Measurements from ENCODE around the gene PIAS4. TPM values are rescaled to one million over a fixed set of nuclear protein-coding genes. Genes with fewer than 3 reads are reported as not detected.

PIAS4 gene
- total and polyA plus RNA-seq, 2 donors (not counting 3 experiments of a cell fraction or from before 2014, with no cell fraction given): 26.2 to 46.2 TPM

- Histone ChIP-seq H4K20me1 (replicated peaks; ENCODE audit: control insufficient read depth, extremely low read depth, insufficient read depth, low read length) (no peaks in the 10 kb centered on the region), H3K9me3 (replicated peaks; ENCODE audit: control insufficient read depth, insufficient read depth, low read length) (no peaks in the 10 kb centered on the region), H3K4me1 (ENCODE audit: control insufficient read depth, extremely low read depth, insufficient read depth, low read length) (peaks cover 11% of the 10 kb centered on the region), H3K27me3 (ENCODE audit: control insufficient read depth in 2 of 2, insufficient read depth in 2 of 2, low read length in 2 of 2) (no peaks in the 10 kb centered on the region), H3K36me3 (ENCODE audit: control insufficient read depth in 2 of 2, extremely low read depth in 1 of 2, insufficient read depth in 2 of 2, low read length in 2 of 2) (peaks cover 0 to 5% of the 10 kb centered on the region in 2 experiments), H3K79me2 (ENCODE audit: control insufficient read depth, insufficient read depth, low read length) (peaks cover 48% of the 10 kb centered on the region), H2AFZ (ENCODE audit: low read depth, low read length) (no peak overlapping the region), H3K27ac (ENCODE audit: insufficient read depth, low read depth, low read length) (no peak overlapping the region), H3K4me3 (replicated peaks in 1 of 3; ENCODE audit: insufficient read depth in 1 of 3, low read depth in 1 of 3, low read length in 3 of 3) (peak overlapping the region in 1 of 3 experiments; percentile 98), H3K9me1 (replicated peaks; ENCODE audit: control insufficient read depth, extremely low read depth, insufficient read depth, low read length) (no peaks in the 10 kb centered on the region), H3K4me2 (ENCODE audit: insufficient read depth, low read length) (no peak overlapping the region), H3K9ac (replicated peaks; ENCODE audit: extremely low read depth, insufficient read depth, low read length) (no peak overlapping the region)
- TF ChIP-seq EZH2 (IDR thresholded peaks at IDR 0.05; ENCODE audit: borderline replicate concordance, low read depth, low read length, severe bottlenecking) (no peak), MAX (IDR thresholded peaks at IDR 0.05; ENCODE audit: insufficient read depth, insufficient read length) (no peak), MYC (IDR thresholded peaks at IDR 0.05; ENCODE audit: low read depth, low read length) (no peak), FOS (IDR thresholded peaks at IDR 0.05; ENCODE audit: borderline replicate concordance, insufficient read depth, low read length) (no peak), POLR2A (IDR thresholded peaks at IDR 0.05; ENCODE audit: low read depth, low read length) (peak; percentile 11), POLR2AphosphoS5 (IDR thresholded peaks at IDR 0.05; ENCODE audit: insufficient read depth, low read depth, low read length) (peak; percentile 27), GATA2 (IDR thresholded peaks at IDR 0.05; ENCODE audit: insufficient read depth, insufficient read length, low read depth, low read length) (no peak), JUN (IDR thresholded peaks at IDR 0.05; ENCODE audit: borderline replicate concordance, insufficient read depth, insufficient read length, low read depth) (no peak)
- dilution Hi-C loops (cut with MboI; ENCODE audit: extremely low pct_ligation_motif_present, low sequenced_read_pairs): no loop called here
- DNase-seq (ENCODE audit: low read depth, low spot score): peak; percentile 94
- POLR2A ChIA-PET: interaction anchor here (0.6 to 0.7 kb wide), 2 partner anchors 51 to 63 kb away, joined by 3 to 5 read pairs; no protein-coding TSS in a partner anchor
- no TSS peak for BruUV-seq (replicated peaks)
- FAIRE-seq: peak; percentile 90
- CTCF ChIA-PET: interaction anchor here (0.6 to 1.2 kb wide), 3 partner anchors 12 to 92 kb away, joined by 3 to 9 read pairs (median 3); no protein-coding TSS in a partner anchor
- intact Hi-C loops (cut with micrococcal nuclease): loop anchor here (2.0 to 5.0 kb wide), 4 partner anchors 57 to 98 kb away; partner anchors contain the start of genes EEF2 and MAP2K2
Observed at GRCh38 chr19:4065430-4066175, 58.1 kb downstream of the PIAS4 start.
